ENCODE measurements around the gene FOSL2. TPM values are rescaled to one million over a fixed set of nuclear protein-coding genes. Genes with fewer than 3 reads are reported as not detected.
A peak's percentile ranks its signal among the peaks of the same experiment; 100 is the strongest.

Gene FOSL2
- total RNA-seq, 1 experiment from 2014 or later: 53.7 TPM

DNA sequence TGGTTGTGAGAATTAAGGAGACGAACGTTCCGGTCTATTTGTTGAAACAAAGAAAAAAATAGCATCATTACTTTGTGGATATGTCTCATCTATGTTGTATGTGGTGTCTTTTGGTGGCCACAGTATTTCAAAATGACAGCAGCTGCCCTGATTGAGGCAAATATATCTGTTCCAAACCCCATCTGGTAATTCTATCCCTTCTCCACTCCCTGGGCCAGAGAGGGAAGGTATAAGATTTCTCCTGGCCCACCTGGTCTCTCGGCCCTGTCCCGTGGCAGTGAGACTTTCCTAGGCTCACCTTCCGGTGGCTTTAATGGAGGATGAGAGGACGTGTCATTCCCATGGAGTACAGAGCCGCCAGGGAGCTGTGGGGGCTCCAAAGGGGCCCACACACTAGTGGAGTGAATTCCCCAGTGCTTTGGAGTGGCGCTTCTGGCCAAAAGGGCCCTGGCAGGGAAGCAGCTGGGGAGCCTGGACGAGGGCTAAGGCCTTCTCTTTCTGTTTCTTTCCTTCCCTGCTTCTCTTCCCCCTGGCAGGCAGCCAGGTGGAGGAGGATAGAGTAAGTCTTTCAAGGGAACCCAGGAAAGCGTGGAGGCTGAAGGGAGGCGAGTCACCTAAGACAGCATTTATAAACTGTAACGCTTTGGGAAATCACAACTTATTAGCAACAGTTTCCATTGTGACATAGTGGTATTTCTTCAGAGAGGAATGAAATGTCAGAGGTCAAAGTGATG lies 5.6 kb downstream of the FOSL2 start:
- no TSS peak for BruUV-seq (replicated peaks)
- CTCF ChIA-PET: interaction anchor here (0.6 kb wide), 1 partner anchor 8 kb away, joined by 3 read pairs; no protein-coding TSS in a partner anchor
- intact Hi-C loops (cut with micrococcal nuclease; ENCODE audit: unreplicated experiment): loop anchor here (5.0 to 10.0 kb wide), 6 partner anchors 116 to 676 kb away; no protein-coding TSS in a partner anchor
- peaks cover 22% of the 10 kb centered on the region for H3K36me3 Mint-ChIP-seq (ENCODE audit: insufficient read depth, unreplicated experiment)
- no peak overlapping the region for H3K4me3 Mint-ChIP-seq (ENCODE audit: low read depth, unreplicated experiment)
- TF ChIP-seq, protein P1, sequence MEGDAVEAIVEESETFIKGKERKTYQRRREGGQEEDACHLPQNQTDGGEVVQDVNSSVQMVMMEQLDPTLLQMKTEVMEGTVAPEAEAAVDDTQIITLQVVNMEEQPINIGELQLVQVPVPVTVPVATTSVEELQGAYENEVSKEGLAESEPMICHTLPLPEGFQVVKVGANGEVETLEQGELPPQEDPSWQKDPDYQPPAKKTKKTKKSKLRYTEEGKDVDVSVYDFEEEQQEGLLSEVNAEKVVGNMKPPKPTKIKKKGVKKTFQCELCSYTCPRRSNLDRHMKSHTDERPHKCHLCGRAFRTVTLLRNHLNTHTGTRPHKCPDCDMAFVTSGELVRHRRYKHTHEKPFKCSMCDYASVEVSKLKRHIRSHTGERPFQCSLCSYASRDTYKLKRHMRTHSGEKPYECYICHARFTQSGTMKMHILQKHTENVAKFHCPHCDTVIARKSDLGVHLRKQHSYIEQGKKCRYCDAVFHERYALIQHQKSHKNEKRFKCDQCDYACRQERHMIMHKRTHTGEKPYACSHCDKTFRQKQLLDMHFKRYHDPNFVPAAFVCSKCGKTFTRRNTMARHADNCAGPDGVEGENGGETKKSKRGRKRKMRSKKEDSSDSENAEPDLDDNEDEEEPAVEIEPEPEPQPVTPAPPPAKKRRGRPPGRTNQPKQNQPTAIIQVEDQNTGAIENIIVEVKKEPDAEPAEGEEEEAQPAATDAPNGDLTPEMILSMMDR (IDR thresholded peaks at IDR 0.05; ENCODE audit: unreplicated experiment): no peak
- H3K4me1 Mint-ChIP-seq (ENCODE audit: low read depth, unreplicated experiment): peaks cover 52% of the 10 kb centered on the region
- no peak for DNase-seq
- H3K27ac Mint-ChIP-seq (ENCODE audit: unreplicated experiment): peak overlapping the region; percentile 33
- no peaks in the 10 kb centered on the region for H3K27me3 Mint-ChIP-seq (ENCODE audit: unreplicated experiment)
- H3K9me3 Mint-ChIP-seq (ENCODE audit: low read depth, unreplicated experiment): no peaks in the 10 kb centered on the region

DNA sequence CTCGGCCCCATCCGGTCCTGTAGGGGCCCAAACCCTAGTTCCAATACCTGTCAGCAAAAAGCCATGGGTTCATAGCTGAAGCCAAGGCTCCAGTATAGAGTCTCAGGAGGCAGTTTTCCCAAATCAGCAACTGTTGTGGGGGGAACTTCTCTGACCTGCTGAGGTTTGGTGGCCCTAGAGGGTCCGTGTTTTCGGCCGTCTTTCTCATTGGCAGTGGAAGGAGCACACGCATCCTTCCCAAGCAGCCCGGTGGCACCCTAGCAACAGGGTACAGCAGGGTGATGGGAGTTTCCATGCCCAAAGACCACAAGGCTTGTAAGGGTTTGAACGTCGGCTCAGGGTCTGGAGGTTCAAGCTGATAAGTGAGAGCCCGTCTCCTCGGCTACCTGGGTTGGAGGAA lies 6.6 kb downstream of the FOSL2 start:
- no peak for DNase-seq
- Mint-ChIP-seq H3K4me1 (ENCODE audit: low read depth, unreplicated experiment) (peaks cover 62% of the 10 kb centered on the region), H3K27me3 (ENCODE audit: unreplicated experiment) (no peaks in the 10 kb centered on the region), H3K36me3 (ENCODE audit: insufficient read depth, unreplicated experiment) (peaks cover 33% of the 10 kb centered on the region), H3K27ac (ENCODE audit: unreplicated experiment) (no peak overlapping the region), H3K4me3 (ENCODE audit: low read depth, unreplicated experiment) (no peak overlapping the region), H3K9me3 (ENCODE audit: low read depth, unreplicated experiment) (no peaks in the 10 kb centered on the region)
- TF ChIP-seq, protein P1 (IDR thresholded peaks at IDR 0.05; ENCODE audit: unreplicated experiment): no peak
- CTCF ChIA-PET: no interaction called here
- intact Hi-C loops (cut with micrococcal nuclease; ENCODE audit: unreplicated experiment): loop anchor here (5.0 to 10.0 kb wide), 6 partner anchors 117 to 677 kb away; no protein-coding TSS in a partner anchor
- BruUV-seq (replicated peaks): no TSS peak

DNA sequence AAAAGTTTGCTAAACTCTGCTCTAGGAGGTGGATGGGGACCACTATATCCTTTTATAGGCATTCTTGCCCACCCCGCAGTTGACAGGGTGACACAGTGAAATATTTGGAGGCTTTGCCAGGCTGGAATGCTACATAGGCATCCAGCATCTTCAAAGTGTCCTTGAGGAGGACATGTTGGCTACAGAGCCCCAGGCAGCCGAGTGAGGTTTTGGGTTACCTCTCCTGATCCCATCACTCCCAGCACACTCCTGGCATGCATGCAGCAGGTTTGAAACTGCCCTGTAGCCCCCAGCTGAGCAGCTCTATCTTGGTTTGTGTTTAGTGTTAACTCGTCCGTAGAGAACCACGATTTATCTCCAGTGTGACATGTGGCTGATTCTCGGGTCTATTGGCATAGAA lies 7.3 kb downstream of the FOSL2 start:
- intact Hi-C loops (cut with micrococcal nuclease; ENCODE audit: unreplicated experiment): loop anchor here (5.0 to 10.0 kb wide), 6 partner anchors 118 to 678 kb away; no protein-coding TSS in a partner anchor
- TF ChIP-seq, protein P1 (IDR thresholded peaks at IDR 0.05; ENCODE audit: unreplicated experiment): no peak
- H3K9me3 Mint-ChIP-seq (ENCODE audit: low read depth, unreplicated experiment): no peaks in the 10 kb centered on the region
- H3K4me1 Mint-ChIP-seq (ENCODE audit: low read depth, unreplicated experiment): peaks cover 63% of the 10 kb centered on the region
- H3K27me3 Mint-ChIP-seq (ENCODE audit: unreplicated experiment): no peaks in the 10 kb centered on the region
- CTCF ChIA-PET: interaction anchor here (0.7 kb wide), 1 partner anchor 779 kb away, joined by 3 read pairs; no protein-coding TSS in a partner anchor
- no peak overlapping the region for H3K27ac Mint-ChIP-seq (ENCODE audit: unreplicated experiment)
- peaks cover 33% of the 10 kb centered on the region for H3K36me3 Mint-ChIP-seq (ENCODE audit: insufficient read depth, unreplicated experiment)
- no peak for DNase-seq
- no TSS peak for BruUV-seq (replicated peaks)
- no peak overlapping the region for H3K4me3 Mint-ChIP-seq (ENCODE audit: low read depth, unreplicated experiment)

DNA sequence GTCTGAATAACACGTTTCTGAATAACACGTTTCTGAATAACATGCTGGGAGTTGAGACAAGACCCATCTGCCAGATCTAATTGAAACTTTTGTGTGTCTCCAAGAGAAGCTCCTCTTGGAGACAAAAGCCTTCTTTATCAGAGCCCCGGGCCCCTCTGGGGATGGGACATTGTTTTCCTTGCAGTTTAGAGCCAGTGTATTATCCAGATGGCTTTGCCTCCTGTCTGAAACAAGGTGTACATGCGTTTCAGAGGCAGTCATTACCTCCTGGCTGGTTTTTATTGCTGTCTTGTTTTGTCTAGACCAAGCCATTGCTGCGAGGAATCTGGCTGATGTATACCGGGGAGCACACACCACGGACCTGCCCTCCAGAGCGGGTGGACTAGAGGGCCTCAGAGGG lies 7.8 kb downstream of the FOSL2 start:
- peaks cover 36% of the 10 kb centered on the region for H3K36me3 Mint-ChIP-seq (ENCODE audit: insufficient read depth, unreplicated experiment)
- DNase-seq: no peak
- CTCF ChIA-PET: interaction anchor here (0.5 to 0.7 kb wide), 2 partner anchors 21 to 779 kb away, joined by 3 read pairs; no protein-coding TSS in a partner anchor
- no peak overlapping the region for H3K4me3 Mint-ChIP-seq (ENCODE audit: low read depth, unreplicated experiment)
- no peaks in the 10 kb centered on the region for H3K9me3 Mint-ChIP-seq (ENCODE audit: low read depth, unreplicated experiment)
- H3K27me3 Mint-ChIP-seq (ENCODE audit: unreplicated experiment): no peaks in the 10 kb centered on the region
- no peak overlapping the region for H3K27ac Mint-ChIP-seq (ENCODE audit: unreplicated experiment)
- intact Hi-C loops (cut with micrococcal nuclease; ENCODE audit: unreplicated experiment): no loop called here
- no TSS peak for BruUV-seq (replicated peaks)
- peaks cover 63% of the 10 kb centered on the region for H3K4me1 Mint-ChIP-seq (ENCODE audit: low read depth, unreplicated experiment)
- TF ChIP-seq, protein P1 (IDR thresholded peaks at IDR 0.05; ENCODE audit: unreplicated experiment): no peak
